ENCODE measurements around the gene TAF11L12.
"Not testable (repeated sequence)": the region's sequence is repeated elsewhere in the genome, so short reads cannot be mapped to it uniquely, and the experiment has no call there.

The TAF11L12 gene

GRCh38 chr5:17610092-17610491 lies at the start of gene TAF11L12:
TAF11L12 (plus strand) TSS chr5:17610392.
- not testable (repeated sequence) for DNase-seq

DNA sequence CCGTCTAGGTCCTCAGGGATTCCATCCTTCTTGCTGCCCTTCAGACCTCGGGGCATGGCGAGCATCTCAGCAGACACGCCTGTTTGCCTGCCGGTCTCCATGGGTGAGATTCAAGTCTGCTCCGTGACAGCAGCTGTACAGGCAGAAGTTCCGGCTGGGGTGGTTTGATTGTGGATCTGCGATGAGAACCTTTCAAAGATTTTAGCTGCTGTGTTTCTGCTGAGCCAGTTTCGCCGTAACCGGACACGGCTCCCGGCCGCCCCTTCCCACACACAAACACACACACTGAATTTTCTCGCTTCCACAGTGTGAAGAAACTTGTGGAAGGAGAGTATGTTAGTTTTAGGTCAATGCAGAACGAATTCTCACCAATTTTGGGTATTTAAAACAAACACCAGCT lies 24.5 kb upstream of the TAF11L12 start, which contains the start of gene TAF11L7:
TAF11L7 (minus strand) TSS at position 101 of the 400 bp plus-strand sequence.
- not testable (repeated sequence) for DNase-seq

DNA sequence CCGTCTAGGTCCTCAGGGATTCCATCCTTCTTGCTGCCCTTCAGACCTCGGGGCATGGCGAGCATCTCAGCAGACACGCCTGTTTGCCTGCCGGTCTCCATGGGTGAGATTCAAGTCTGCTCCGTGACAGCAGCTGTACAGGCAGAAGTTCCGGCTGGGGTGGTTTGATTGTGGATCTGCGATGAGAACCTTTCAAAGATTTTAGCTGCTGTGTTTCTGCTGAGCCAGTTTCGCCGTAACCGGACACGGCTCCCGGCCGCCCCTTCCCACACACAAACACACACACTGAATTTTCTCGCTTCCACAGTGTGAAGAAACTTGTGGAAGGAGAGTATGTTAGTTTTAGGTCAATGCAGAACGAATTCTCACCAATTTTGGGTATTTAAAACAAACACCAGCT lies 19.3 kb upstream of the TAF11L12 start, which contains the start of gene TAF11L8:
TAF11L8 (minus strand) TSS at position 101 of the 400 bp plus-strand sequence.
- not testable (repeated sequence) for DNase-seq

GRCh38 chr5:17594255-17594654 lies 15.9 kb upstream of the TAF11L12 start, which contains the start of gene TAF11L9:
TAF11L9 (minus strand) TSS chr5:17594394.
- not testable (repeated sequence) for DNase-seq

DNA sequence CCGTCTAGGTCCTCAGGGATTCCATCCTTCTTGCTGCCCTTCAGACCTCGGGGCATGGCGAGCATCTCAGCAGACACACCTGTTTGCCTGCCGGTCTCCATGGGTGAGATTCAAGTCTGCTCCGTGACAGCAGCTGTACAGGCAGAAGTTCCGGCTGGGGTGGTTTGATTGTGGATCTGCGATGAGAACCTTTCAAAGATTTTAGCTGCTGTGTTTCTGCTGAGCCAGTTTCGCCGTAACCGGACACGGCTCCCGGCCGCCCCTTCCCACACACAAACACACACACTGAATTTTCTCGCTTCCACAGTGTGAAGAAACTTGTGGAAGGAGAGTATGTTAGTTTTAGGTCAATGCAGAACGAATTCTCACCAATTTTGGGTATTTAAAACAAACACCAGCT lies 12.5 kb upstream of the TAF11L12 start, which contains the start of gene TAF11L10:
TAF11L10 (minus strand) TSS at position 101 of the 400 bp plus-strand sequence.
- not testable (repeated sequence) for DNase-seq

- not testable (repeated sequence) for DNase-seq
Observed at GRCh38 chr5:17603880-17604279, 6.3 kb upstream of the TAF11L12 start, which contains the start of gene TAF11L11. TAF11L11 (plus strand) TSS chr5:17604183.

GRCh38 chr5:17604951-17605350 lies 5.2 kb upstream of the TAF11L12 start:
- no peak for DNase-seq

DNA sequence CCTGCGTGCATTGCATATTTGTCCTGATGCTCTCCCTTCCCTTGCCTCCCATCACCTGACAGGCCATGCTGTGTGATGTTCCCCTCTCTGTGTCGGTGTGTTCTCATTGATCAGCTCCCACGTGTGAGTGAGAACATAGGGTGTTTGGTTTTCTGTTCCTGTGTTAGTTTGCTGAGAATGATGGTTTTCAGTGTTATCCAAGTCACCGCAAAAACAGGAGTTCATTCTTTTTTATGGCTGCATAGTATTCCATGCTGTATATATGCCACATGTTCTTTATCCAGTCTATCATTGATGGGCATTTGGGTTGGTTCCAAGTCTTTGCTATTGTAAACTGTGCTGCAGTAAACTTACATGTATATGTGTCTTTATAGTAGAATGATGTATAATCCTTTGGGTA lies 2.7 kb upstream of the TAF11L12 start:
- DNase-seq: not testable (repeated sequence)

DNA sequence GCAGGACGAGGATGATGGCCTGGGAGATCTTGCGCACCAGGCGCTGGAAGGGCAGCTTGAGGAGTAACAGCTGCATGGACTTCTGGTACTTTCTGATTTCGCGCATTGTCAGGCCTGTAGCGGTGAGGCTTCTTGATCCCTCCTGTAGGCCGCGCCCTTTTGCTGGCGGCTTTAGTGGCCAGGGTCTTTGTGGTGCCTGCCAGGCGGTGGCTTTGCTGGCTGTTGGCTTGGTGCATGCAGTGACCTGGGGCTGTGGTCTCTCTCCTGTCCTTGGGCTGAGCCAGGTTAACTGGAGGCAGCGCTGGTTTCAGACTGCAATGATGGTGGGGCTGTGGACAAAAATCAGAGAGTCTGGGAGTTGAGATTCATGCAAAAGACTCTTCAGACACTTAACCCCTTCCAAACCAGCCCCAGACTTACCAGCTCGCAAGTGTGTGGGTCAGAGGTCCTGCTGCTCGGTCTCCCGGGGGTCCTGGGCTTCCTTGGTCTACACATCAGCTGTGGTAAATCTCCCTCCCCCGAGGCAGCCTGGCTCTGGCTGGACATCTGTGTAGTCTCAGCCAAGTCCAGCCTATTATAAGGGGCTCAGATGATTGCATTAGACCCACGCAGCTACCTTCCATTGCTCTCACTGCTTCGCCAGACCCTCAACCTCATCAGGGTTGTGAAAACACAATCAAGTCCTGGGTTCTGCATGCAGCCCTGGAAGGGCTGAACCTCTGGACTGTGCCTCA lies 4.8 kb downstream of the TAF11L12 start:
- no peak for DNase-seq

DNA sequence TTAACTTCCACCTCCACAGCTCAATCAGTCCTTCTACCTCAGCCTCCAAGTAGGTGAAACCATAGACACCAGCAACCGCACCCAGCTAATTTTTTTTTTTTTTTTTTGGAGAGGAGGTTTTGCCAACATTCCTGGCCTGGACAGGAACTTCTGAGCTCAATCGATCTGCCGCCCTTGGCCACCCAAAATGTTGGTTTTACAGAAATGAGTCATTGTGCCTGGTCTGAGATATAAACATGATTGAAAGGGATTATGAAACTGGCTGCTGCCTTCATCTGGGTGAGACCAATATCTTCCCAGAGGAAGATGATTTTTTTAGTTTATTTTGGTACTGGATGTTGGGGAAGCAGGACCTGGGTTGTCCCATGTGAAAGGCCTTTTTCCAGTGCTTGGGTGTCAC lies 9.2 kb downstream of the TAF11L12 start:
- no peak for DNase-seq

DNA sequence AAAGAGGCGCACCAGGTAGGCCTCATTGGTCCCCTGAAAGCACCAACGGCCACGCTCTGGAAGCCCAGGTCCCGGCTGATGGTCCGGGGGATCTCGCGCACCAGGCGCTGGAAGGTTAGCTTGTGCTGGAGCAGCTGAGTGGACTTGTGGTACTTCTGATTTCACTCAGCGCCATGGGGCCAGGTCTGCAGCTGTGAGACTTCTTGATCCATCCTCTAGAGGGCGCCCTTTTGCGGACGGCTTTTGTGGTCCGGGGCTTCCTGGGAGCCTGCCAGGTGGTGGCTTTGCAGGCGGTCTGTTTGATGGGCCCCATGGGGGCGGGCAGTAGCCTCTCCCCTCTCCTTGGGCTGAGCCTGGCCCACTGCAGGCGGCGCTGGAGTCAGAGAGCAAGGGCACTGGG lies 10.4 kb downstream of the TAF11L12 start:
- DNase-seq: no peak

- no peak for DNase-seq
Observed at GRCh38 chr5:17625686-17626085, 15.5 kb downstream of the TAF11L12 start.

DNA sequence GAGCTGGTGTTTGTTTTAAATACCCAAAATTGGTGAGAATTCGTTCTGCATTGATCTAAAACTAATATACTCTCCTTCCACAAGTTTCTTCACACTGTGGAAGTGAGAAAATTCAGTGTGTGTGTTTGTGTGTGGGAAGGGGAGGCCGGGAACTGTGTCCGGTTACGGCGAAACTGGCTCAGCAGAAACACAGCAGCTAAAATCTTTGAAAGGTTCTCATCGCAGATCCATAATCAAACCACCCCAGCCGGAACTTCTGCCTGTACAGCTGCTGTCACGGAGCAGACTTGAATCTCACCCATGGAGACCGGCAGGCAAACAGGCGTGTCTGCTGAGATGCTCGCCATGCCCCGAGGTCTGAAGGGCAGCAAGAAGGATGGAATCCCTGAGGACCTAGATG lies 21.6 kb downstream of the TAF11L12 start, which contains the start of gene TAF11L13:
TAF11L13 (plus strand) TSS at position 301 of the 400 bp plus-strand sequence.
- not testable (repeated sequence) for DNase-seq

GRCh38 chr5:17634160-17634559 lies 24.0 kb downstream of the TAF11L12 start, which contains the start of gene TAF11L14:
TAF11L14 (plus strand) TSS chr5:17634460.
- DNase-seq: no peak

- not testable (repeated sequence) for DNase-seq
Observed at GRCh38 chr5:17649232-17649631, 39.0 kb downstream of the TAF11L12 start.

DNA sequence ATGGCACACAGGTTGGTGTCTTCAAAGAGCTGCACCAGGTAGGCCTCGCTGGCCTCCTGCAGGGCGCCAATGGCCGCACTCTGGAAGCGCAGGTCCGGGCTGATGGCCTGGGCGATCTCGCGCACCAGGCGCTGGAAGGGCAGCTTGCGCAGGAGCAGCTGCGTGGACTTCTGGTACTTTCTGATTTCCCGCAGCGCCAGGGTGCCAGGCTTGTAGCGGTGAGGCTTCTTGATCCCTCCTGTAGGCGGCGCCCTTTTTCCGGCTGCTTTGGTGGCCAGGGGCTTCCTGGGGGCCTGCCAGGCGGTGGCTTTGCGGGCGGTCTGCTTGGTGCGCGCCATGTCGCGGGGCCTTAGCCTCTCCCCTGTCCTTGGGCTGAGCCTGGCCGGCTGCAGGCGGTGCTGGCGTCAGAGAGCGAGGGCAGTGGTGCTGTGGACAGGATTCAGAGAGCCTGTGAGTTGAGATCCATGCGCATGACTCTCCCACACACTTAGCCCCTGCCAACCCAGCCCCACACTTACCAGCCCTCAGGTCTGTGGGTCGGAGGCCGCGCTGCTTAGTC lies 45.1 kb downstream of the TAF11L12 start:
- not testable (repeated sequence) for DNase-seq

GRCh38 chr5:17655921-17656320 lies 45.7 kb downstream of the TAF11L12 start:
- no peak for DNase-seq

All from stimulated activated CD4-positive, alpha-beta T cell treated with anti-CD3 and anti-CD28 coated beads, Interleukin-1b, Interleukin-23, amount 100 ng/mL, for 48 hours (primary cell).